Thyroid gland (tissue), 4 donors: ENCODE data around the gene RTN4.

ENCODE experiments used
- POLR2A ChIP-seq, 2 donors: fragments of 450-650 bp; IDR thresholded peaks; one replicate each; pipeline ENCODE4 v1.6.1; 2017; ENCODE audit warnings: antibody characterized with exemption in 2 of 2, mild to moderate bottlenecking in 2 of 2, moderate library complexity in 1 of 2
- TF ChIP-seq, protein P1 (sequence below), 6 experiments: fragments of 200-600 bp in 3 of 6; fragments of 450-650 bp in 3 of 6; sonication (generic) in 3 of 6; IDR thresholded peaks; one replicate each; pipeline ENCODE4 v1.5.1; 2016 to 2019; ENCODE audit warnings: antibody characterized with exemption in 6 of 6, mild to moderate bottlenecking in 2 of 6, inconsistent platforms in 1 of 6, moderate library complexity in 1 of 6

DNA sequence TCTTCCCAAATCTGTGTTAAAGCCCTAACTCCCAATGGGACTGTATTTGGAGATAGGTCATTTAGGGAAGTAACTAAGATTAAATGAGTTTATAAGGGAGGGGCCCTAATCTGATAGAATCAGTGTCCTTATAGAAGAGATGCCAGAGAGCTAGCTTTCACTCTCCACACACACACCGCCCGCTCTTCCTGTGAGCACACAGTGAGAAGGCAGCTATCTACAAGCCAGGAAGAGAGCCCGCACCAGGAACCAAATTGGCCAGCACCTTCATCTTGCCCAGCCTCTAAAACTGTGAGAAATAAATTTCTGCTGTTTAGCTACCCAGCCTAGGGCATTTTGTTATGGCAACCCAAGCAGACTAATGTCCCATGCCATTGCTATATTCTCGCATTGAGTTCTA is 125.2 kb downstream of the RTN4 start:
- TF ChIP-seq, protein P1, sequence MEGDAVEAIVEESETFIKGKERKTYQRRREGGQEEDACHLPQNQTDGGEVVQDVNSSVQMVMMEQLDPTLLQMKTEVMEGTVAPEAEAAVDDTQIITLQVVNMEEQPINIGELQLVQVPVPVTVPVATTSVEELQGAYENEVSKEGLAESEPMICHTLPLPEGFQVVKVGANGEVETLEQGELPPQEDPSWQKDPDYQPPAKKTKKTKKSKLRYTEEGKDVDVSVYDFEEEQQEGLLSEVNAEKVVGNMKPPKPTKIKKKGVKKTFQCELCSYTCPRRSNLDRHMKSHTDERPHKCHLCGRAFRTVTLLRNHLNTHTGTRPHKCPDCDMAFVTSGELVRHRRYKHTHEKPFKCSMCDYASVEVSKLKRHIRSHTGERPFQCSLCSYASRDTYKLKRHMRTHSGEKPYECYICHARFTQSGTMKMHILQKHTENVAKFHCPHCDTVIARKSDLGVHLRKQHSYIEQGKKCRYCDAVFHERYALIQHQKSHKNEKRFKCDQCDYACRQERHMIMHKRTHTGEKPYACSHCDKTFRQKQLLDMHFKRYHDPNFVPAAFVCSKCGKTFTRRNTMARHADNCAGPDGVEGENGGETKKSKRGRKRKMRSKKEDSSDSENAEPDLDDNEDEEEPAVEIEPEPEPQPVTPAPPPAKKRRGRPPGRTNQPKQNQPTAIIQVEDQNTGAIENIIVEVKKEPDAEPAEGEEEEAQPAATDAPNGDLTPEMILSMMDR (IDR thresholded peaks at IDR 0.05) = no peak
- no peak for TF ChIP-seq POLR2A (IDR thresholded peaks at IDR 0.05)
